HCT116 (cell line): ENCODE data around the gene C19orf38. TPM values are rescaled to one million over a fixed set of nuclear protein-coding genes. Genes with fewer than 3 reads are reported as not detected.

ENCODE experiments used
- ATAC-seq: fragments of 200-7000 bp; cut with Tn5 transposase; 2 replicates; pipeline ENCODE4 v1.9.1; 2020; ENCODE audit warnings: mild to moderate bottlenecking, moderate library complexity
- BruUV-seq: library from RNA; stranded (reverse); fragments of 400-500 nt; replicated peaks from 2 replicates; lab custom pipeline; 2021; lab: Mats Ljungman, UMichigan
- CTCF ChIA-PET: fragments of 300-600 bp; sonication (Branson Sonifier 250); formaldehyde crosslinking; loops from one replicate; lab custom pipeline; 2021; ENCODE audit warnings: antibody characterized with exemption; lab: Charles Lee
- POLR2A ChIA-PET: fragments of 300-600, 350-600 bp; sonication (Branson Sonifier 250); formaldehyde crosslinking; loops from one replicate; lab custom pipeline; 2021; ENCODE audit warnings: antibody characterized with exemption; lab: Charles Lee
- RAD21 ChIA-PET, 2 experiments: fragments of 300-600 bp; sonication (Branson Sonifier 250); formaldehyde crosslinking; loops; one replicate each; lab custom pipeline; 2023; ENCODE audit warnings: low total read pairs in 2 of 2; ENCODE audit not compliant: uncharacterized antibody in 2 of 2, unreplicated experiment in 2 of 2, low non-redundant PET in 1 of 2; lab: Charles Lee
- DNase-seq: peaks from one replicate; pipeline ENCODE4 v3.0.0-alpha.2; 2010; ENCODE audit warnings: low read depth, low spot score
- H2AFZ ChIP-seq: fragments of 200-600 bp; shearing (Covaris generic), sonication (generic); 2 replicates; pipeline ENCODE4 v1.6.1; 2017; ENCODE audit warnings: low read depth, mixed run types, mixed read lengths, antibody characterized with exemption, low read length; ENCODE audit not compliant: poor library complexity, severe bottlenecking
- H3K27ac ChIP-seq: 2 replicates; pipeline ENCODE4 v1.5.1; 2012; ENCODE audit warnings: low read depth, low read length
- H3K27me3 ChIP-seq: fragments of 200-600 bp; sonication (generic); 2 replicates; pipeline ENCODE4 v1.6.1; 2016; ENCODE audit warnings: mixed run types, low read length, mixed read lengths; ENCODE audit not compliant: insufficient read depth
- H3K36me3 ChIP-seq, 2 experiments: fragments of 200-500 bp in 1 of 2; fragments of 200-600 bp in 1 of 2; sonication (Bioruptor generic) in 1 of 2; sonication (generic) in 1 of 2; 2 replicates each; pipeline versions ENCODE4 v1.5.1 to v1.6.1; 2014 to 2016; ENCODE audit warnings: low read length in 2 of 2, inconsistent platforms in 1 of 2, mixed read lengths in 1 of 2, mixed run types in 1 of 2; ENCODE audit not compliant: insufficient read depth in 2 of 2, control insufficient read depth in 1 of 2
- H3K4me1 ChIP-seq, 2 experiments: fragments of 200-600 bp in 1 of 2; sonication (generic) in 1 of 2; 2 replicates each; pipeline versions ENCODE4 v1.5.1 to v1.6.1; 2012 to 2017; ENCODE audit warnings: low read length in 2 of 2, inconsistent platforms in 1 of 2, mild to moderate bottlenecking in 1 of 2, mixed read lengths in 1 of 2, mixed run types in 1 of 2, moderate library complexity in 1 of 2; ENCODE audit not compliant: insufficient read depth in 2 of 2, control insufficient read depth in 1 of 2
- H3K4me2 ChIP-seq: fragments of 200-600 bp; sonication (generic); 2 replicates; pipeline ENCODE4 v1.6.1; 2017; ENCODE audit warnings: mixed run types, low read length, mixed read lengths
- H3K4me3 ChIP-seq, 2 experiments: fragments of 200-600 bp in 1 of 2; sonication (generic) in 1 of 2; replicated peaks in 1 of 2; 2 replicates each; pipeline ENCODE4 v1.5.1; 2011 to 2016; ENCODE audit warnings: low read length in 2 of 2, control low read depth in 1 of 2, low read depth in 1 of 2, mild to moderate bottlenecking in 1 of 2, mixed read lengths in 1 of 2, mixed run types in 1 of 2
- H3K79me2 ChIP-seq: fragments of 200-600 bp; sonication (generic); 2 replicates; pipeline ENCODE4 v1.6.1; 2017; ENCODE audit warnings: mild to moderate bottlenecking, mixed run types, low read length, moderate library complexity, mixed read lengths; ENCODE audit not compliant: insufficient read depth
- H3K9ac ChIP-seq: fragments of 200-600 bp; sonication (generic); 2 replicates; pipeline ENCODE4 v1.6.1; 2016; ENCODE audit warnings: low read length, mixed read lengths
- H3K9me2 ChIP-seq: fragments of 200-600 bp; sonication (generic), shearing (Covaris generic); 2 replicates; pipeline ENCODE4 v1.6.1; 2017; ENCODE audit warnings: mixed run types, mild to moderate bottlenecking, moderate library complexity; ENCODE audit not compliant: insufficient read depth
- H3K9me3 ChIP-seq, 2 experiments: fragments of 200-500 bp in 1 of 2; fragments of 200-600 bp in 1 of 2; sonication (Bioruptor generic) in 1 of 2; sonication (generic) in 1 of 2; 2 replicates each; pipeline ENCODE4 v1.6.1; 2014 to 2017; ENCODE audit warnings: low read length in 2 of 2, mixed read lengths in 2 of 2, inconsistent platforms in 1 of 2, low read depth in 1 of 2, mild to moderate bottlenecking in 1 of 2, mixed run types in 1 of 2, moderate library complexity in 1 of 2; ENCODE audit not compliant: control insufficient read depth in 1 of 2, insufficient read depth in 1 of 2
- H4K20me1 ChIP-seq: fragments of 200-600 bp; sonication (generic), shearing (Covaris generic); 2 replicates; pipeline ENCODE4 v1.6.1; 2017; ENCODE audit warnings: mixed run types, mild to moderate bottlenecking, moderate library complexity; ENCODE audit not compliant: insufficient read depth
- ATF3 ChIP-seq: IDR thresholded peaks from 2 replicates; pipeline ENCODE4 v1.6.1; 2012
- CBX3 ChIP-seq: IDR thresholded peaks from 2 replicates; pipeline ENCODE4 v1.6.1; 2012; ENCODE audit warnings: low read depth
- CTCF ChIP-seq, 3 experiments: fragments of 200-600 bp in 1 of 3; sonication (generic) in 1 of 3; IDR thresholded peaks in 2 of 3; conservative IDR thresholded peaks in 1 of 3; 2 replicates each; pipeline ENCODE4 v1.5.1; 2012 to 2017; ENCODE audit warnings: low read depth in 2 of 3, low read length in 2 of 3, antibody characterized with exemption in 1 of 3, borderline replicate concordance in 1 of 3, control low read depth in 1 of 3, mild to moderate bottlenecking in 1 of 3, mixed read lengths in 1 of 3, mixed run types in 1 of 3, moderate library complexity in 1 of 3; ENCODE audit not compliant: insufficient read depth in 1 of 3
- EZH2 ChIP-seq: fragments of 200-600 bp; sonication (generic); IDR thresholded peaks from 2 replicates; pipeline ENCODE4 v1.6.1; 2017; ENCODE audit warnings: antibody characterized with exemption, mixed run types
- EZH2phosphoT487 ChIP-seq: fragments of 200-600 bp; IDR thresholded peaks from 2 replicates; pipeline ENCODE4 v1.6.1; 2018; ENCODE audit warnings: antibody characterized with exemption, borderline replicate concordance
- FOSL1 ChIP-seq: IDR thresholded peaks from 2 replicates; pipeline ENCODE4 v1.6.1; 2012; ENCODE audit warnings: low read depth
- JUND ChIP-seq: IDR thresholded peaks from 2 replicates; pipeline ENCODE4 v1.6.1; 2012
- MAX ChIP-seq: IDR thresholded peaks from 2 replicates; pipeline ENCODE4 v1.6.1; 2012
- REST ChIP-seq: IDR thresholded peaks from 2 replicates; pipeline ENCODE4 v1.6.1; 2012; ENCODE audit warnings: low read depth
- SIN3A ChIP-seq: IDR thresholded peaks from 2 replicates; pipeline ENCODE4 v1.6.1; 2012; ENCODE audit warnings: low read depth
- SRF ChIP-seq: IDR thresholded peaks from 2 replicates; pipeline ENCODE4 v1.6.1; 2012; ENCODE audit warnings: low read depth
- YY1 ChIP-seq: IDR thresholded peaks from 2 replicates; pipeline ENCODE4 v1.6.1; 2011; ENCODE audit warnings: low read length, low read depth, moderate library complexity, mild to moderate bottlenecking; ENCODE audit not compliant: insufficient replicate concordance; ENCODE audit errors: extremely low read depth
- ZBTB33 ChIP-seq: IDR thresholded peaks from 2 replicates; pipeline ENCODE4 v1.6.1; 2011; ENCODE audit warnings: mild to moderate bottlenecking, low read length, moderate library complexity; ENCODE audit not compliant: insufficient replicate concordance; ENCODE audit errors: extremely low read depth
- ZNF274 ChIP-seq: fragments of 200-500 bp; sonication (Bioruptor generic); IDR thresholded peaks from 2 replicates; pipeline ENCODE4 v1.6.1; 2014; ENCODE audit warnings: mild to moderate bottlenecking, low read depth, low read length, inconsistent platforms
- intact Hi-C: fragments of 100-400 bp; cut with micrococcal nuclease; formaldehyde crosslinking; loops from 2 replicates; pipeline ENCODE4 v1.10.0; 2022
- total RNA-seq: library from RNA; stranded (reverse); gene quantifications from one replicate; pipeline ENCODE4 v1.2.1, GENCODE V29; 2021; ENCODE audit not compliant: unreplicated experiment

C19orf38 gene
- total RNA-seq, 1 experiment from 2014 or later, result 0.74 TPM

- ATAC-seq (no peak), DNase-seq (no peak)
- Histone ChIP-seq H3K79me2 (no peaks in the 10 kb centered on the region), H3K27ac (no peak overlapping the region), H3K9ac (no peak overlapping the region), H4K20me1 (no peaks in the 10 kb centered on the region), H3K36me3 (no peaks in the 10 kb centered on the region), H3K4me2 (no peak overlapping the region), H3K4me1 (no peaks in the 10 kb centered on the region), H2AFZ (no peak overlapping the region), H3K9me2 (no peaks in the 10 kb centered on the region), H3K4me3 (no peak overlapping the region), H3K27me3 (no peaks in the 10 kb centered on the region), H3K9me3 (no peaks in the 10 kb centered on the region)
- POLR2A ChIA-PET, result no interaction called here
- intact Hi-C loops, result no loop called here
- RAD21 ChIA-PET, result no interaction called here
- CTCF ChIA-PET, result interaction anchor here (1.3 to 1.5 kb wide), 2 partner anchors 16 to 22 kb away, joined by 3 to 4 read pairs; no protein-coding TSS in a partner anchor
- TF ChIP-seq SRF, result no peak
- TF ChIP-seq REST, result no peak
- TF ChIP-seq CTCF (IDR thresholded peaks at IDR 0.05 in 2 of 3, conservative IDR thresholded peaks at IDR 0.05 in 1 of 3; ENCODE audit: borderline replicate concordance in 1 of 3, insufficient read depth in 1 of 3, low read depth in 2 of 3, low read length in 2 of 3), result no peak
- TF ChIP-seq CBX3, result no peak
- no peak for TF ChIP-seq SIN3A
- no peak for TF ChIP-seq JUND
- no peak for TF ChIP-seq FOSL1
- TF ChIP-seq MAX, result no peak
- no peak for TF ChIP-seq ZBTB33
- TF ChIP-seq ATF3, result no peak
- no peak for TF ChIP-seq ZNF274
- TF ChIP-seq EZH2phosphoT487, result no peak
- no peak for TF ChIP-seq EZH2
- TF ChIP-seq YY1, result no peak
- BruUV-seq, result no TSS peak
These were observed 5.4 kb upstream of the C19orf38 start for GRCh38 chr19:10842788-10843187.
